Natural killer cell (primary cell): ENCODE data around the gene PRDX5. TPM values are rescaled to one million over a fixed set of nuclear protein-coding genes. Genes with fewer than 3 reads are reported as not detected.

ENCODE experiments used
- ATAC-seq, 3 donors: fragments of 150-1000 bp in 2 of 3; fragments of 200-7000 bp in 1 of 3; cut with Tn5 transposase; 1 replicate in 1 of 3; 2 replicates in 2 of 3; pipeline ENCODE4 v1.10.0; 2021; ENCODE audit warnings: mild to moderate bottlenecking in 2 of 3, moderate library complexity in 2 of 3
- DNase-seq, 2 donors: peaks; one replicate each; pipeline versions ENCODE4 v3.0.0 to v3.0.0-alpha.2; 2013 to 2021; ENCODE audit warnings: mixed read lengths in 1 of 2
- H3K27ac ChIP-seq: one replicate; pipeline ENCODE4 v1.5.1; 2013; ENCODE audit warnings: mild to moderate bottlenecking, low read length
- H3K27me3 ChIP-seq: one replicate; pipeline ENCODE4 v1.6.1; 2013; ENCODE audit warnings: low read length; ENCODE audit not compliant: control insufficient read depth, insufficient read depth
- H3K36me3 ChIP-seq: one replicate; pipeline ENCODE4 v1.6.1; 2013; ENCODE audit warnings: low read length; ENCODE audit not compliant: control insufficient read depth, insufficient read depth
- H3K4me1 ChIP-seq: one replicate; pipeline ENCODE4 v1.6.1; 2013; ENCODE audit warnings: low read length; ENCODE audit not compliant: control insufficient read depth, insufficient read depth
- H3K4me3 ChIP-seq: one replicate; pipeline ENCODE4 v1.5.1; 2013; ENCODE audit warnings: low read length
- H3K9me3 ChIP-seq: one replicate; pipeline ENCODE4 v1.6.1; 2013; ENCODE audit warnings: low read length; ENCODE audit not compliant: control insufficient read depth, insufficient read depth
- H3K27ac Mint-ChIP-seq, 2 donors: one replicate each; pipeline ENCODE4 v1.8.0; 2022; ENCODE audit warnings: mild to moderate bottlenecking in 2 of 2, mixed read lengths in 2 of 2, moderate library complexity in 1 of 2
- H3K27me3 Mint-ChIP-seq, 2 donors: one replicate each; pipeline ENCODE4 v1.8.0; 2022; ENCODE audit warnings: low read depth in 2 of 2, mixed read lengths in 2 of 2
- H3K36me3 Mint-ChIP-seq: one replicate; pipeline ENCODE4 v1.8.0; 2022; ENCODE audit warnings: mixed read lengths
- H3K4me1 Mint-ChIP-seq, 2 donors: one replicate each; pipeline ENCODE4 v1.8.0; 2022; ENCODE audit warnings: mixed read lengths in 2 of 2
- H3K4me3 Mint-ChIP-seq: one replicate; pipeline ENCODE4 v1.8.0; 2022; ENCODE audit warnings: mild to moderate bottlenecking, moderate library complexity, mixed read lengths
- H3K9me3 Mint-ChIP-seq, 2 donors: one replicate each; pipeline ENCODE4 v1.8.0; 2022; ENCODE audit warnings: mixed read lengths in 2 of 2
- WGBS: methylation state at CpG from one replicate; pipeline ENCODE4 v1.1.7; 2013; ENCODE audit warnings: missing lambda C conversion rate; ENCODE audit not compliant: insufficient coverage; 5-methylcytosine and 5-hydroxymethylcytosine counted together
- intact Hi-C: fragments of 100-400 bp; cut with micrococcal nuclease; formaldehyde crosslinking; loops from one replicate; pipeline ENCODE4 v1.14.2; 2022
- total RNA-seq, 4 donors: library from RNA; stranded (reverse); fragments of 120-200 nt in 1 of 4; gene quantifications; one replicate each; pipeline versions ENCODE4 v1.2.3 to v1.2.4, GENCODE V29; 2013 to 2022
- TF ChIP-seq, protein P1 (sequence below): fragments of 200-600 bp; IDR thresholded peaks from one replicate; pipeline ENCODE4 v1.8.0; 2022; ENCODE audit warnings: antibody characterized with exemption

The PRDX5 gene
- total RNA-seq, 3 donors from 2014 or later (not counting 1 experiment from before 2014, with no cell fraction given): 85.9 to 104 (median 88.8) TPM

DNA sequence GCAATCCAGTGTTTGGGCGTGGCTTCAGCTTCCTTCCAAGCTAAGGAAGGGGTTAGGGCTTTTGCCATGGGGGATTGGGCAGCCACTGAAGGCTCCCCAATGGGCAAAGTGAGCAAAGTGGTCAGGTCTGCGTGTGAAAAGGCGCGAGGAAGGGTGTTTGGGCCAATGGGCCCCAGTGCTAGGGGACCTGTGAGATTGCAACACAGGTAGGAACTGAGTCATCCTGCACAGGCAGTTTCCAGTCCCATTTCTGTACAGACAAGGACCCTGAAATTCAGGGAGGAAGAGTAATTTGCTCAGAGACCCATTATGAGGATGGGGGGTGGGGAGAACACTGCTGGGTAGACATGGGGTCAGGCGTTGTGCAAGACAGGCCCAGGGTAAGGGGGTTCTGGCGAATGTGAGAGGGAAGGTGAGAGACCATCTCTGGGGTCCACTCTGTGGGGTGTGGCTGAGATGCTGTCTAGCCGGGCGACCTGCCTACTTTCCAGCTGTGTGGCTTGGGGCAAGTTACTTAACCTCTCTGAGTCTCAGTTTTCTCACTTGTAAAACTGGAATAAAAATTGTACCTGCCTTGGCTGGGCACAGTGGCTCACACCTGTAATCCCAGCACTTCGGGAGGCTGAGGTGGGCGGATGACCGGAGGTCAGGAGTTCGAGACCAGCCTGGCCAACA is 29.4 kb downstream of the PRDX5 start:
- H3K27me3 ChIP-seq: no peaks in the 10 kb centered on the region
- DNase-seq: no peak
- Mint-ChIP-seq H3K9me3 (no peaks in the 10 kb centered on the region), H3K36me3 (no peaks in the 10 kb centered on the region), H3K4me3 (no peak overlapping the region), H3K27ac (no peak overlapping the region), H3K4me1 (peaks cover 10 to 31% of the 10 kb centered on the region in 2 donors), H3K27me3 (no peaks in the 10 kb centered on the region)
- intact Hi-C loops: no loop called here
- H3K4me1 ChIP-seq: peaks cover 12% of the 10 kb centered on the region
- 89% methylated on average over 12 of the region's 12 CpGs for WGBS
- H3K27ac ChIP-seq: no peak overlapping the region
- H3K4me3 ChIP-seq: no peak overlapping the region
- TF ChIP-seq, protein P1, sequence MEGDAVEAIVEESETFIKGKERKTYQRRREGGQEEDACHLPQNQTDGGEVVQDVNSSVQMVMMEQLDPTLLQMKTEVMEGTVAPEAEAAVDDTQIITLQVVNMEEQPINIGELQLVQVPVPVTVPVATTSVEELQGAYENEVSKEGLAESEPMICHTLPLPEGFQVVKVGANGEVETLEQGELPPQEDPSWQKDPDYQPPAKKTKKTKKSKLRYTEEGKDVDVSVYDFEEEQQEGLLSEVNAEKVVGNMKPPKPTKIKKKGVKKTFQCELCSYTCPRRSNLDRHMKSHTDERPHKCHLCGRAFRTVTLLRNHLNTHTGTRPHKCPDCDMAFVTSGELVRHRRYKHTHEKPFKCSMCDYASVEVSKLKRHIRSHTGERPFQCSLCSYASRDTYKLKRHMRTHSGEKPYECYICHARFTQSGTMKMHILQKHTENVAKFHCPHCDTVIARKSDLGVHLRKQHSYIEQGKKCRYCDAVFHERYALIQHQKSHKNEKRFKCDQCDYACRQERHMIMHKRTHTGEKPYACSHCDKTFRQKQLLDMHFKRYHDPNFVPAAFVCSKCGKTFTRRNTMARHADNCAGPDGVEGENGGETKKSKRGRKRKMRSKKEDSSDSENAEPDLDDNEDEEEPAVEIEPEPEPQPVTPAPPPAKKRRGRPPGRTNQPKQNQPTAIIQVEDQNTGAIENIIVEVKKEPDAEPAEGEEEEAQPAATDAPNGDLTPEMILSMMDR: no peak
- peaks cover 45% of the 10 kb centered on the region for H3K36me3 ChIP-seq
- ATAC-seq: no peak
- H3K9me3 ChIP-seq: no peaks in the 10 kb centered on the region

DNA sequence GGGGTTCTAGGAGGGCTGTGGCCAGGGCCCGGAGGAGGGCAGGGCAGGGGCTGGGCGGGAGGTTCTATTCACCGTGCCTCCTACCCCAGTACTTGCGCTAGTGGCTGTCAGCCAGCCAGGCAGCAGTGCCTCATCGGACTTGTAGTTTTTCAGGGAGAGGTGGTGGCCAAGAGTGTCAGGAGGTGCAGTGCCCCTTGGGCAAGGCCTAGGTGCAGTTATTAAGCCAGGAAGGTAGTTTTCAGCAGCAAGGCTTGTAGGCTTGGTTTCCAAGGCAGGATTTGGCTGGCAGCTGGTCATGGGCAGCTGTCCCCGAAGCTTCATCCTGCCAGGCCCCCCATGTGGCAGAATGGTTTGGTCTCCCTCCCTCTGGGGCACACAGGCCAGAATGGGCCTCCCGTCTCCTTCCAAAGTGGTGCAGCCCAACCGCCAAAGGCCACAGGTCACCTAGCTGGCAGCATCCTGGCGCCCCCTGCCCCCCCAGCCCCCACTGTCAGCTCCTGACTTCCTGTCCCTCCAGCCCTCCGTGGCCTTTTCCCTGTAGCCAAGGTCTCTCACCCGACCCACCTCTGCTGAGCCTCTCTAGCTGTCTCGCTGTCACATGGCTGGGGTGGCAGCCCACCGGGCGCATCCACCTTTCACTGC is 30.6 kb downstream of the PRDX5 start:
- Mint-ChIP-seq H3K27me3 (no peaks in the 10 kb centered on the region), H3K4me1 (peaks cover 10 to 24% of the 10 kb centered on the region in 2 donors), H3K9me3 (no peaks in the 10 kb centered on the region), H3K36me3 (no peaks in the 10 kb centered on the region), H3K27ac (no peak overlapping the region), H3K4me3 (no peak overlapping the region)
- no peak for ATAC-seq
- TF ChIP-seq, protein P1: no peak
- Histone ChIP-seq H3K9me3 (no peaks in the 10 kb centered on the region), H3K36me3 (peaks cover 48% of the 10 kb centered on the region), H3K27ac (no peak overlapping the region), H3K4me1 (peaks cover 6% of the 10 kb centered on the region), H3K4me3 (no peak overlapping the region), H3K27me3 (no peaks in the 10 kb centered on the region)
- intact Hi-C loops: no loop called here
- 92% methylated on average over 14 of the region's 14 CpGs for WGBS
- no peak for DNase-seq

DNA sequence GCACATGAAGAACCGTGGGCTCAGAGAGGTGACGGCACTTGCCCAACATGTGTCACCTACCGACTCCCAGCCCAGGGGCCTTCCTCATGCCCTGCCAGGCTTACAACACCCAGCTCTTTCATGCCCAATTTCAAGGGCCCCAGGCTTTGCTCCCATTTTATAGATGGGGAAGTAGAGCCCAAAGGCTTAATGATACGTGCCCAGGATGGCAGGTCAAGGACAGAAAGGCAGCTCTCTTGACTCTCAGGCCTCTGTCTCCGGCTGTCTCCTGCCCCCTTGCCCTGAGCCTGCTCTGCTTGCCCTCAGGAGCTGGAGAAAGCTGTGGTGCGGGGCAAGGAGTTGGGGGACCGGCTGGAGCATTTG is 31.1 kb downstream of the PRDX5 start:
- Mint-ChIP-seq H3K36me3 (no peaks in the 10 kb centered on the region), H3K27ac (no peak overlapping the region), H3K9me3 (no peaks in the 10 kb centered on the region), H3K4me3 (no peak overlapping the region), H3K27me3 (no peaks in the 10 kb centered on the region), H3K4me1 (peaks cover 10 to 24% of the 10 kb centered on the region in 2 donors)
- Histone ChIP-seq H3K9me3 (no peaks in the 10 kb centered on the region), H3K4me3 (no peak overlapping the region), H3K27me3 (no peaks in the 10 kb centered on the region), H3K36me3 (peaks cover 46% of the 10 kb centered on the region), H3K27ac (no peak overlapping the region), H3K4me1 (peaks cover 3% of the 10 kb centered on the region)
- intact Hi-C loops: no loop called here
- TF ChIP-seq, protein P1: no peak
- ATAC-seq (no peak), DNase-seq (no peak)
- WGBS: 96% methylated on average over 7 of the region's 7 CpGs
